Activated CD8-positive, alpha-beta memory T cell treated with anti-CD3 and anti-CD28 coated beads for 48 hours (primary cell): ENCODE results near the gene NEDD4.
"Not testable (repeated sequence)": the region's sequence is repeated elsewhere in the genome, so short reads cannot be mapped to it uniquely, and the experiment has no call there.

ENCODE experiments used
- DNase-seq, 3 experiments: peaks; one replicate each; pipeline ENCODE4 v3.0.0-alpha.2; 2020; ENCODE audit warnings: low read depth in 2 of 3, low spot score in 2 of 3

The NEDD4 gene

DNA sequence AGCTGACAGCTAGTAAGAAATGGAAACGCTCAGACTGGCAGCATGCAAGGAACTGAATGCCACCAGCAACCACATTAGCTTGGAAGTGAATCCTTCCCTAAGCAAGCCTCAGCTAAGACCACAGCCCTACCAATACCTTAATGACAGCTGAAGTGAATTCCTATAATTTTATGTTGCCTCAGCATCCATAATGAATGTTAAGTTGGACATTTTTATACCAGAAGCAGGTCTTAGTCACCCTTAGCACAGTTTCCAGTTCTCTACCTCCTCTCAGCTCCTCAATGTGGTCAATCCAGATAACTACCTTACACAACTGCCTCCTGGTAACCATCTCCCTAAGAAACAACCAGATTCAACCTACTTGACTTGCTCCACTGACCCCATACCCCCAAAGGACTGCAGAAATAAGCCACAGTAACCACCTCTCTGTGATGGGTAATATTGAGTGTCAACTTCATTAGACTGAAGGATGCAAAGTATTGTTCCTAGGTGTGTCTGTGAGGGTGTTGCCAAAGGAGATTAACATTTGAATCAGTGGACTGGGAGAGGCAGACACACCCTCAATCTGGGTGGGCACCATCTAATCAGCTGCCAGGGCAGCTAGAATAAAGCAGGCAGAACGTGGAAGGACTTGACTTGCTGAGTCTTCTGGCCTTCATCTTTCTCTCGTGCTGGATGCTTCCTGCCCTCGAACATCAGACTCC lies 33.5 kb downstream of the NEDD4 start:
- no peak for DNase-seq

DNA sequence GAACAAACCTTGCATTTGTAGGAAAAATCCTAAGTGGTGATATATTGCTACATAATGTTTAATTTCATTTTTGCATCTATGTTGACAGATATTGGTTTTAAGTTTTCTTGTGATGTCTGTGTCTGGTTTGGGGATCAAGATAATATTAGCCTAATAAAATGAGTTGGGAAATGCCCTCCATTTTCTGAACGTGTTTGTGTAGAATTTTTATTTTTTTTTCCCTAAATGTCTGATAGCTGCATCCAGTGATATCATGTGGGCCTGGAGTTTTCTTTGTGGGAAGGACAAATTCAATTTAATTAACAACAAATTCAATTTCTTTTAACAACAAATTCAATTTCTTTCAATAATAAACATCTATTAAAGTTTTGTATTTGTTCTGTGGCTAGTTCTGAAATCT lies 35.1 kb downstream of the NEDD4 start:
- DNase-seq = no peak

DNA sequence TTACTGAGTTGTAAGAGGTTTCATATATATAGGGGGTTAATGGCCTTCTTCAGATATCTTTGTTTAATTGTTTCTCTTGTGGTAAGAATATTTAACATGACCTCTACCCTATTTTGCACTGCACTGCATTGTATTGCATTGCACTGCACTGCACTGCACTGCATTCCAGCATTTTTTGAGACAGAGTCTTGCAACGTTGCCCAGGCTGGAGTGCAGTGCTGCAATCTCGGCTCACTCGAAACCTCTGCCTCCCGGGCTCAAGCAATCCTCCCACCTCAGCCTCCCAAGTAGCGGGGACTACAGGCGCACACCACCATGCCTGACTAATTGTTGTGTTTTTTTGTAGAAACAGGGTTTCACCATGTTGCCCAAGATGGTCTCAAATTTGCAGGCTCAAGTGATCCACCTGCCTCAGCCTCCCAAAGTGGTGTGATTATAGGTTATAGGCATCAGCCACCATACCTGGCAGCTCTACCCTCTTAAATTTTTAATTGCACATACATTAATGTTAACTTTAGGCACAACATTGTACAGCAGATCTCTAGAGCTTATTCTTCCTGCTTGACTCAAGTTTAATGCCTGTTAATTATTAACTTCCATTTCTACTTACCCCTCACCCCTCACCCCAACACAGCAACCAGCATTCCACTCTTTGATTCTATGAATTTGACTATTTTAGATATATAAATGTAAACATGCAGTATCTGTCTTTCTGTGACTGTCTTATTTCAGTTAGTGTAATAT lies 38.4 kb downstream of the NEDD4 start:
- no peak for DNase-seq

DNA sequence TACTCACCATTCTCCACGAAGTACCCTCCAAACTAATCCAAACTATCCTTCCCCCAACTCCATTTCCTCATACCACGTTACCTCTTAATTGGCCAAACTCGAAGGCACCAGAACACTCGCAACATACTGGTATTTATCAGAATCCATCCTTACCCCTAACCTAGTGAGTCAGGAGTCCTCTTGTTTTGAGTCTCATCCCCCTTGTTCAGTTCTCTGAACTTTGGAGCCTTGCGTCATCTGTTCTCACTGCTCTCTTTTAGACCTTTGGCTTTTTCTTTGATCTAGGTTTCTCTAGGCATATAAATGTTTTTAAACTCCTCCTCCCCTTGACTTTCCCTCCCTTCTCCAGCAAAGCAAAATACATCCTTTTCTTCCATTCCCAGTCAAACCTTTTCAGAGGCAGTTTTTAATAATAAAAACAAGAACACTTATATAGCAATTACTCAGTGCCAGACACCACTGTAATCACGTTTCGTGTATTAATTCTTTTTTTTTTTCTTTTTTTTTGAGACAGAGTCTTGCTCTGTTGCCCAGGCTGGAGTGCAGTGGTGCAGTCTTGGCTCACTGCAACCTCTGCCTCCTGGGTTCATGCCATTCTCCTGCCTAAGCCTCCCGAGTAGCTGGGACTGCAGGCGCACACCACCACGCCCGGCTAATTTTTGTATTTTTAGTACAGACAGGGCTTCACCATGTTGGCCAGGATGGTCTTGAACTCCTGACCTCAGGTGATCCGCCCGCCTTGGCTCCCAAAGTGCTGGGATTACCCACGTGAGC lies 40.7 kb downstream of the NEDD4 start:
- not testable (repeated sequence) for DNase-seq

DNA sequence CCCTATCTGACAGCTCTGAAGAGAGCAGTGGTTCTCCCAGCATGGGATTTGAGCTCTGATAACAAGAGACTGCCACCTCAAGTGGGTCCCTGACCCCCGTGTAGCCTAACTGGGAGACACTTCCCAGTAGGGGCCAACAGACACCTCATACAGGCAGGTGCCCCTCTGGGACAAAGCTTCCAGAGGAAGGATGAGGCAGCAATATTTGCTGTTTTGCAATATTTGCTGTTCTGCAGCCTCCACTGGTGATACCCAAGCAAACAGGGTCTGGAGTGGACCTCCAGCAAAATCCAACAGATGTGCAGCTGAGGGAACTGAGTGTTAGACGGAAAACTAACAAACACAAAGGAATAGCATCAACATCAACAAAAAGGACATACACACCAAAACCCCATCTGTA lies 48.8 kb downstream of the NEDD4 start:
- DNase-seq = not testable (repeated sequence)

DNA sequence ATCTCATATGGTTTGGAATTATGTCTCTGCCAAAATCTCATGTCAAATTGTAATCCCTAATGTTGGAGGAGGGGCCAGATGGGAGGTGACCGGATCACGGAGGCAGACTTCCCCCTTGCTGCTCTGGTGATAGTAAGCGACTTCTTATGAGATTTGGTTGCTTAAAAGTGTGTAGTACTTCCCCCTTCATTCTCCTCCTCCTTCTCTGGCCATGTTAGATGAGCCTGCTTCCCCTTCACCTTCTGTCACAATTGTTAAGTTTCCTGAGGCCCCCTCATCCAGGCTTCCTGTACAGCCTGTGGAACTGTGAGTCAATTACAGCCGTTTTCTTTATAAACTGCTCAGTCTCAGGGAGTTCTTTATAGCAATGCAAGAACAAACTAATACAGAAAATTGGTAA lies 51.1 kb downstream of the NEDD4 start:
- no peak for DNase-seq

DNA sequence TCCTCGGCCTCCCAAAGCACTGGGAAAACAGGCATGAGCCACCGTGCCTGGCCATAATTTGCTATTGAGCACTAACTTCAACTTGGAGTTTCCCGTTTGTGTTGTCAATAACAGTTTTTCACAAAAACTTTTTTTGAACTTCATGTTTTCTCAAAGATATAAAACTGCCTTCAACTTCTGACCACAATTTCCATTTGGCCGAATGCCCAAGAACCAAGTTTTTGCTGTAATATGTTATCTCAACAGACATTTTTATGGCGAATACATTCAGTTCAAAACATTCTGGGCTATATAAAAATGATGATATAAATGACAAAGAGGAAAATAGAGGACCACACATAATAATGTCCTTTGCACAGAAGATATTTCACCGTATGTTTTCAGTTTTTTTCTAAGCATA lies 56.4 kb downstream of the NEDD4 start:
- no peak for DNase-seq

DNA sequence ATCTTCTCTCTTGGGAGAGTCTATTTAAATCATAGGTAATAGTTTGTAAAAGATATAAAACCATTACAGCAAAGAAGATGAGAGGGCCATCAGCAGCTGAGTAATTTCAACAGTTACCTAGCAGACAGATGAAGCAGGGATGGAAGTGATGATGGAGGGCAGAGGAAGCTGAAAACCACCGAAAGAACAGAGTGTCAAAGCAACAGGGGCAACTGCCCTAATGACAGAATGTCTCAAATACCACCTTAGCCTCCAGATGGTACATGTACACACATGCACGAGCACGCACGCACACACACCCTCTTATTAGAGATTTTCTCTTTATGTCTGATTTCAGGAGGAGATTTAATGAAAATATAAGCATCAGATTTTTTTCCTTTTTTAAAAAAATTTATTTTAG lies 64.5 kb downstream of the NEDD4 start:
- DNase-seq = no peak

DNA sequence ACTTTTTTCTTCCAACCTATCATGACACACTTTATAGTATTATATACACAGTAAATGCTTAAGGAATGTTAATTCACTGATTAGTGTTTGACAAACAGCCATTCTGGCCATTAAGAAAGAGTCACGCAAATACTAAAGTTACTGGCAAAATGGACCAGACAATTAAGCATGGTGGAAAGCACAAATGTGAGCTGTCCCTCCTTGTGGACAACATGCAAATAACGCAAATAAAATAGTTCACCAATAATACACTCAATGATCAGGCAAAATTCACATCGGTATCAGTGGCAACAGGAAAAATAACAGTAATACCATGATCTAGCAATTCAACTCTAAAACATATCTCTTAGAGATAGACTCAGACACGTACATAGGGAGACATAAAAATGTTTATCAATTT lies 71.7 kb downstream of the NEDD4 start:
- no peak for DNase-seq

DNA sequence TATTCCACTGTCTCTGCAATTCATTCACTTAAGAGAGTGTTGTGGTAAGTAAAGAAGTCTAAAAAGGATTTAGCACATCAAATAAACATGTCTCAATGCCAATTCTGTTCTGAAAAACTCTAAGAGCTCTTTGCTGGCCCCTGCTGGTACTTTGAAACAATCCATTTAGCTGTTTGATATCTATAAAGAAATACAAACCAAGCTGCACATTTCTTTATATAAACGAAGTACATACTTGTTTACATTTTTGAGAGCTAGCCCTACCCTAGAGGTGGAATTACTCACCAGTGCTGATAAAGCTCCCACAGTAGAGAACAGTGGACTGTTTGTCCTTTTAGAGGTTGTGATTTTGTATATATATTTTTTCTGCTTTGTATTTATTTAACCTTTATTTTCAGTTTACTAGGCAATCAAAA lies 75.5 kb downstream of the NEDD4 start:
- DNase-seq = no peak

DNA sequence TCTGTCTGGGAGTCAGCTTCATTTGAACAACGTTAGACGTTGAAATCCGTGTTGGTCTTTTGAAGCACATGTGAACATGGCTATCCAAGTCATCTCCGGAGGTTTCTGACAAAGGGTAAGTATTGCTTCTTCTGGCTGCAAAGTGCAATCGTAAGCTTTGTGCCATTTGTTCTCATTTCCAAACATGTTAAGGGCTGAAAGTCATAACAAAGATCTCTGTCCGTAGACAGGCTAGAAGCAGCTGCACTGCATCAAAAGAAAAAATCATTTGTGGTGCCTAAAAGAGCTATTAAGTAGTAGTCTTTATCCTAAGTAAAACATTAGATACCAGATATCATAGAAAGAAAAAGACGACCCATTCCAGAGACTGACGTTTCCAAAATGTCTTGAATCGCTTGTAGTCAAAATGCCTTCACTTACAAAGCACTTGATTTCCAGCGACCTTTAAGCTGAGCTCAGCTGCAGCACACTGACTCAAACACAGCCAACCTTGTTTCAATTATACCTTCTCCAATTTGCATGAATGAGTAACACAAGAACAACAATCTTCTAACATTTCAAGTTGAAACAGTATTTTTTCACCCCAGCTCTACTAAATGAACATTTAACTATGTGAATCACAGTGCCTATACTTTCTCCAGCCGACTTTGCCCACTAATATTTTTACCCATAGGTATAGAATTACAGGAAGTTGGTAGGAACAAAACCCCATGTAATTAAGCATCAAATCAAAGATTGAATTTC lies 76.6 kb downstream of the NEDD4 start:
- DNase-seq = no peak

DNA sequence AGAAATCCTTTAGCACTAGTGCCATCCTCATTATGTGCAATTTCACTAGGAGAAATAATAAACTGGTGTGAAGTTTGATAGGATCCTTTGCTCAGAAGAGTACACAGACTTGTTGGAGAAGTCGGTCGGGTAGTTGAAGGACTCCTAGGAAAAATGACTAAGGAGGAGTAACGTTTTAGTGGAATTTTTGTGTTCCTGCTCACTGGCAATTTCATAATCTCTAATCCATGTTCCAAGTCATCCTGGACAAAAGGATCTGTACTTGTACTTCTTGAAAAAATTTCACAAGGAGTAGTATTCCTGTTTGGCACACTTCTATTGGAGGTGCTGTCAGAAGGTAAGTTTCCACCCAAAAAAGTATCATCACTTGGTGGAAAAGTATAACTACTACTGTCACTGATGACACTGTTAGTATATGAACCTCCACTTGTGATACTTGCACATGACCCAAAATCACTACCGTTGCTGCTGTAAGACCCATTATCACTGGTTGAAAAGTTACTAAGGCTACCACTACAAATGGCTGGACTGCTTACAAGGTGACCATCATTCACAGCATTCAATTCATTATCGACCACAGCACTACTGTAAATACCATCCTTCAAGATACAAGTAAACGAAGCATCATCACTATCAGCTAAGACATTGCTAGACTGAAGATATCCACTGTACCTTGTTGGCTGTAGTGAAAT lies 77.4 kb downstream of the NEDD4 start:
- DNase-seq = no peak

DNA sequence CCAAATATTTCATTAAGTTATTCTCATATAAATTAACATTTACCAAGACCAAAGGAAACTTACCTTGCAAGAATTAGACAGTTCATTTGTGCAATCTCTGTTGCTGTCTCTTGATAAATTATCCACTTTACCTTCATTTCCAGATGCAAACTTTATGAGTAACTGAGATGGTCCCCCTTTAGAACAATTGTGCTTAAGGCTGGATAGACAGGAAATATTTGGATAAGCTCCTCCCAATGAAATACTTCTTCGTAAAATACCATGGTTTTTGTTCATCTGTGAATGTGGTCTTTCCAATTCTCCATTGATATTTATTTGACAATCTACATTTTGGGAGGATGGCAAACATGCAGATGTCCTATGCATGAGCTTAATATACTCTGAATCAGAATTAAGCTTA lies 78.2 kb downstream of the NEDD4 start:
- no peak for DNase-seq

DNA sequence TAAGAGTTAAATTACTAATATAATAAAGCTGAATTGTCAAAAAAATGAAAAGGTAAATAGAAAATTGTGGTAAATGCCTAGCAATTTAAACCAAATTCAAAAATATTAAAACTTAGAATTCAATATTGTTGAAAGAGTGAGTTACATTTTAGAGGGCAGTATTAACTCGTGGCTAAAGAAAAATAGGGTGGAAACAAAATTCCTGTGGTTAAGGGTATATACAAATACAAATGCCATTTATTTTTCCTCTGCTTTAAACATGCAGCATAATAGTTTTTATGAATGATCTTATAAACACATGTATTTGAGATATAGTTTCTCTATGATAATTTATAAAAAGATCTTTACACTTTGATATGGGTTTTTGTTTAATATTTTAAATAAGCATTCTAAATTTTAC lies 79.0 kb downstream of the NEDD4 start:
- no peak for DNase-seq

DNA sequence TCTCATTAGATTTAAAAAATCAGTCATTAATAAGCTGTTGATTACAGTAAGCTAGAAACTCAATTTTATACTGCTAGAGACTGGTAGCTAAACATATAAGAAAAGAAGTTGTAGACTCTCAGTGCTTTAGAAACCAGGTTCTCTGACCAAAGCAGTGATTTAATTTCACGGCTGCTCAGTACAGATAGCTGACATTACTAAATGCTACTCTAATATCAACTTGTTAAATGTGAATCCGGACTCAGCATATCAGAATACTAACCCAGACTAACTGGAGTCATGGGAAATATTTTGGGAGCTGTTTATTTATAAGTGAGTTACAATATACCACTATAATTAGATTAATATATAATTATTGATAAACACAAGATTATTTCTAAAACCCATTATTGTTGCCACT lies 80.4 kb downstream of the NEDD4 start:
- no peak for DNase-seq

DNA sequence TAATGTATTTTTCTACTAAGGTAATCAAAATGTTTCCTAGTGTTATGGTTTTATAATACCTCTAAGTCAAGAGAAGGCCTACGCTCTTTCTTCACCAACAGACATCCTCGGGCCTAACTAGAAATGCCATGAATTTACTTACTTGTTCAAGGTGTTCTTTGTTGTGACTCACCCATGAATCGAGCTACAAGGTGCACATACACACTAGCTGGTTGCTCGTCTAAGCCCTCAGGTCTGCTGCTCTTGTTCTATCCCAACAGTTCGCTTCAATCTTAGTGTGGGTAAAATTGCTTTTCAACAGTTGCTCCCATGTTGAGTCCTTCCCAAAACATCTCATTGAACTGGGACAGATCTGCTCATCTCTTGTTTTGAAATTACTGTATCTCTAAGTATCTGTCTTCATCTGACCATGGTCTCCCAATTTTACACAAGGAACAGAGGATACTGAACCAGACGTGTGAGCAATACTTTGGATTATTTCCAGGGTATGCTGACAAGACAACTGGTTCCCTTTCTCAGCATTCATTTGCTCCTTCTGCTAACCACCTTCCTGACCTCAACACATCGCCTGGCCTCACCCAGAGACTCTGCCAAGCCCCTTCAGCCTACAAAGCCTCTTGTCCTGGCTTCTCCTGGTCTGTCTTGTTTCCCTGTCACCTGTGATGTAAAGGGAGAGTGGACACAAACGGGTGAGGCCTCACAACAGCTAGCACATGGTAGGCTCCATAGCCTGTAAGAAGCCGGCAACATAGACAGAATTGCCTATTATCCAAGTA lies 84.2 kb downstream of the NEDD4 start:
- DNase-seq = no peak

DNA sequence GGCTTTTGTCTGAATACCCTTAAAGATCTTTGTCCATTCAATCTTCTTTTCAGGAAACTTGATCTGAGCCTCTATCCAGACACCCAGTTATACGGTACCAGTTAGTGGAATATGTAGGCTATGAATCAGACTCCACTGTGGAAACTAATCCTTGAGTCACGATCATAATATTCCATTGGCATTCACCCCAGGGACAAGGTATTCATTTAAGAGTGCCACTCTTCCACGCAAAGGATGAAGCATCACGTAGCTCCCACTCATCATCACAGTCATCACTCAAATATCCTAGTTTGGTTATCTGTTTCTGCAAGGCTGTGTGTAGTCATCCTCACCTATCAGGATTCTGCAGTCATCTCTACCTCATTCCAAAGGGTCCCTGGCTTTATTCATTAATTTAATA lies 85.6 kb downstream of the NEDD4 start:
- no peak for DNase-seq

DNA sequence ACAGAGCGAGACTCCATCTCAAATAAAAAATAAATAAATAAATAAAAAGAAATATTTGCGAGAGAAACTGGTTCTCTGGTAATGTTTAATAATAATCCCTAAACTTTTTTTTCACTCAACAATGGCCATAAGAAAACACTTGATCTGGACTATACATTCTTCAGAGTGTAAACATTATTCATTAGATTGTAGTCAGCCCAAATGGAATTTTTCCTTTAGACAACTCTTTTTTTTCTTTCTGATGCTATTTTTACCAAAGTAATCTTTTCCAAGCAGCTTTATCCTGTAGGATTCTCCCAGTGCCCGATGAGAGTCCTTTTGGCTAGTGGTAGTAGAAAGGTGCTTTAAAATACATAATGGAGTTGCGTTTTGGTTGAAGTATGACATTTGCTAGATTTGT lies 90.4 kb downstream of the NEDD4 start:
- DNase-seq = no peak

DNA sequence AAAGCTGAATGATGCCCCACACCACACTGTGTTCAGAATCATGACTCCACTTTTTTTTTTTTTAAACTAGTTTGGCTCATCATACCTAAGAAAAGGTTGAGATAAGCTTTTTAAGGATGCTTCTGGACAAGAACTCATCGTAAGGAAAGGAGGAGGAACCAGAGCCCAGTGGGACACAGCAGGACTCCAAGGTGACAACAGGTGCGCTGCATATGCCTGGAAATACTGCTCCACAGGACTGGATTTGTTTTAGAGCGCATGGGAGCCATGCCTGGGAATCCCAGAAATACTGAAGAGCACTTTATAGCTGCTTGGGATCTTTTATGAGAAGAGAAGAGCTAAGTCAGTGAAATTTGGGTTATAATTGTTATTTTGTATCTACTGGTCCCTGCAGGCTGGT lies 93.4 kb downstream of the NEDD4 start:
- no peak for DNase-seq

DNA sequence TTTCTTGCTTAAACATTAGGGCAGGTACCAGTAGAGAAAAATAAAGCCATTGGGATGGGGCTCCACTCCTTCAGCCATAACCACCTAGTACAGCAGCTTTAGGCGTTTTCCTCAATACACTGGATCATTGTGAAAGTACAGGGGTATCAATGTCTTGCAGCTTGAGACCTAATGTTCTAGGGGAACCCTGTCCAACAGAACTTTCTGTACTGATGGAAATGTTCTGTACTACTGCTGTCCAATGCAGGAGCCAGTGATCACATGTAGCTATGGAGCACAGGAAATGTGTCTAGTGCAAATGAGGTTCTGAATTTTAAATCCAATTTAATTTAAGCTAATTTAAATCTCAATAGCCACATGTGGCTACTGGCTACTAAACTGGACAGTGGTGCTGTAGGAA lies 93.9 kb downstream of the NEDD4 start:
- DNase-seq = no peak
